ENCODE measurements around the gene ITIH5. TPM values are rescaled to one million over a fixed set of nuclear protein-coding genes. Genes with fewer than 3 reads are reported as not detected.
"Not testable (repeated sequence)": the region's sequence is repeated elsewhere in the genome, so short reads cannot be mapped to it uniquely, and the experiment has no call there.

The ITIH5 gene
- total RNA-seq, 1 donor from 2014 or later: 3.4 TPM

- Mint-ChIP-seq H3K36me3 (ENCODE audit: low read depth) (no peaks in the 10 kb centered on the region), H3K27me3 (ENCODE audit: low read depth) (peaks cover 5% of the 10 kb centered on the region), H3K27ac (ENCODE audit: unreplicated experiment) (no peak overlapping the region), H3K4me1 (ENCODE audit: low read depth) (peaks cover 18% of the 10 kb centered on the region), H3K9me3 (ENCODE audit: low read depth) (peaks cover 9% of the 10 kb centered on the region), H3K4me3 (ENCODE audit: unreplicated experiment) (no peak overlapping the region)
- no peak for TF ChIP-seq CTCF (IDR thresholded peaks at IDR 0.05)
- DNase-seq (ENCODE audit: low spot score): no peak
Measured at GRCh38 chr10:7696545-7696944, 29.8 kb upstream of the ITIH5 start.

- peaks cover 18% of the 10 kb centered on the region for H3K4me1 Mint-ChIP-seq (ENCODE audit: low read depth)
- not testable (repeated sequence) for H3K27me3 Mint-ChIP-seq (ENCODE audit: low read depth); H3K27ac Mint-ChIP-seq (ENCODE audit: unreplicated experiment); H3K4me3 Mint-ChIP-seq (ENCODE audit: unreplicated experiment); DNase-seq (ENCODE audit: low spot score); H3K36me3 Mint-ChIP-seq (ENCODE audit: low read depth)
- H3K9me3 Mint-ChIP-seq (ENCODE audit: low read depth): peaks cover 18% of the 10 kb centered on the region
Measured at GRCh38 chr10:7693194-7693593, 26.4 kb upstream of the ITIH5 start.

- not testable (repeated sequence) for H3K27ac Mint-ChIP-seq (ENCODE audit: unreplicated experiment); DNase-seq (ENCODE audit: low spot score); H3K27me3 Mint-ChIP-seq (ENCODE audit: low read depth); H3K36me3 Mint-ChIP-seq (ENCODE audit: low read depth); H3K4me3 Mint-ChIP-seq (ENCODE audit: unreplicated experiment)
- H3K9me3 Mint-ChIP-seq (ENCODE audit: low read depth): peaks cover 18% of the 10 kb centered on the region
- peaks cover 12% of the 10 kb centered on the region for H3K4me1 Mint-ChIP-seq (ENCODE audit: low read depth)
Measured at GRCh38 chr10:7692368-7692767, 25.6 kb upstream of the ITIH5 start.

- not testable (repeated sequence) for DNase-seq (ENCODE audit: low spot score); H3K36me3 Mint-ChIP-seq (ENCODE audit: low read depth); H3K27me3 Mint-ChIP-seq (ENCODE audit: low read depth); H3K27ac Mint-ChIP-seq (ENCODE audit: unreplicated experiment); H3K4me3 Mint-ChIP-seq (ENCODE audit: unreplicated experiment); H3K4me1 Mint-ChIP-seq (ENCODE audit: low read depth)
- H3K9me3 Mint-ChIP-seq (ENCODE audit: low read depth): peaks cover 18% of the 10 kb centered on the region
Measured at GRCh38 chr10:7690885-7691597, 24.3 kb upstream of the ITIH5 start.

GRCh38 chr10:7689591-7689990 is 22.8 kb upstream of the ITIH5 start:
- peaks cover 3% of the 10 kb centered on the region for H3K4me1 Mint-ChIP-seq (ENCODE audit: low read depth)
- no peak for TF ChIP-seq CTCF (IDR thresholded peaks at IDR 0.05)
- peaks cover 10% of the 10 kb centered on the region for H3K27me3 Mint-ChIP-seq (ENCODE audit: low read depth)

GRCh38 chr10:7687228-7687907 is 20.6 kb upstream of the ITIH5 start:
- peaks cover 20% of the 10 kb centered on the region for H3K9me3 Mint-ChIP-seq (ENCODE audit: low read depth)
- peak; percentile 95 for TF ChIP-seq CTCF (IDR thresholded peaks at IDR 0.05)
- peaks cover 29% of the 10 kb centered on the region for H3K27me3 Mint-ChIP-seq (ENCODE audit: low read depth)
- peaks cover 4% of the 10 kb centered on the region for H3K36me3 Mint-ChIP-seq (ENCODE audit: low read depth)
- no peak overlapping the region for H3K27ac Mint-ChIP-seq (ENCODE audit: unreplicated experiment)
- peaks cover 3% of the 10 kb centered on the region for H3K4me1 Mint-ChIP-seq (ENCODE audit: low read depth)
- no peak for DNase-seq (ENCODE audit: low spot score)
- no peak overlapping the region for H3K4me3 Mint-ChIP-seq (ENCODE audit: unreplicated experiment)

More at GRCh38 chr10:7689591-7689990, 22.8 kb upstream of the ITIH5 start:
- DNase-seq (ENCODE audit: low spot score): no peak
- H3K4me3 Mint-ChIP-seq (ENCODE audit: unreplicated experiment): no peak overlapping the region
- H3K27ac Mint-ChIP-seq (ENCODE audit: unreplicated experiment): no peak overlapping the region
- H3K9me3 Mint-ChIP-seq (ENCODE audit: low read depth): peaks cover 18% of the 10 kb centered on the region
- no peaks in the 10 kb centered on the region for H3K36me3 Mint-ChIP-seq (ENCODE audit: low read depth)
